Fibroblast of the conjunctiva (primary cell): ENCODE results near the gene MAP3K20.

Source experiments
- DNase-seq: peaks from one replicate; pipeline ENCODE4 v3.0.0-alpha.2; 2010; ENCODE audit warnings: low read depth

The MAP3K20 gene

GRCh38 chr2:173051463-173052215, 24.0 kb upstream of the MAP3K20 start:
- no peak for DNase-seq

- DNase-seq = no peak
These were observed 22.5 kb upstream of the MAP3K20 start for GRCh38 chr2:173053043-173053699.

- DNase-seq = no peak
These were observed 21.2 kb upstream of the MAP3K20 start for GRCh38 chr2:173054466-173054865.

GRCh38 chr2:173056705-173057364, 18.8 kb upstream of the MAP3K20 start:
- DNase-seq = no peak

- DNase-seq = no peak
These were observed 17.5 kb upstream of the MAP3K20 start for GRCh38 chr2:173058097-173058496.

- DNase-seq = no peak
These were observed 17.0 kb upstream of the MAP3K20 start for GRCh38 chr2:173058673-173059072.

- DNase-seq = no peak
These were observed 16.4 kb upstream of the MAP3K20 start for GRCh38 chr2:173059292-173059691.

GRCh38 chr2:173059971-173060461, 15.6 kb upstream of the MAP3K20 start:
- DNase-seq = no peak

GRCh38 chr2:173062801-173063200, 12.8 kb upstream of the MAP3K20 start:
- DNase-seq = peak; percentile 43

- DNase-seq = no peak
These were observed 11.4 kb upstream of the MAP3K20 start for GRCh38 chr2:173064151-173064805.

GRCh38 chr2:173066887-173067676, 8.6 kb upstream of the MAP3K20 start:
- DNase-seq = no peak

- DNase-seq = no peak
These were observed 428 bp upstream of the MAP3K20 start for GRCh38 chr2:173075056-173075780.

- DNase-seq = no peak
These were observed 1.1 kb downstream of the MAP3K20 start for GRCh38 chr2:173076581-173077345.

GRCh38 chr2:173077506-173078177, 2.0 kb downstream of the MAP3K20 start:
- peak; percentile 55 for DNase-seq

GRCh38 chr2:173079141-173079540, 3.5 kb downstream of the MAP3K20 start:
- DNase-seq = no peak

GRCh38 chr2:173079973-173080860, 4.6 kb downstream of the MAP3K20 start:
- DNase-seq = peak; percentile 83

- no peak for DNase-seq
These were observed 11.0 kb downstream of the MAP3K20 start for GRCh38 chr2:173086518-173087213.

GRCh38 chr2:173087214-173087581, 11.6 kb downstream of the MAP3K20 start:
- no peak for DNase-seq
